GM19467 (cell line): ENCODE data around the gene NSFL1C.

Source experiments
- ATAC-seq: cut with Tn5 transposase; IDR thresholded peaks from one replicate; pipeline ENCODE4 v1.9.1; 2021; ENCODE audit warnings: mild to moderate bottlenecking, moderate library complexity; ENCODE audit not compliant: unreplicated experiment

NSFL1C gene

DNA sequence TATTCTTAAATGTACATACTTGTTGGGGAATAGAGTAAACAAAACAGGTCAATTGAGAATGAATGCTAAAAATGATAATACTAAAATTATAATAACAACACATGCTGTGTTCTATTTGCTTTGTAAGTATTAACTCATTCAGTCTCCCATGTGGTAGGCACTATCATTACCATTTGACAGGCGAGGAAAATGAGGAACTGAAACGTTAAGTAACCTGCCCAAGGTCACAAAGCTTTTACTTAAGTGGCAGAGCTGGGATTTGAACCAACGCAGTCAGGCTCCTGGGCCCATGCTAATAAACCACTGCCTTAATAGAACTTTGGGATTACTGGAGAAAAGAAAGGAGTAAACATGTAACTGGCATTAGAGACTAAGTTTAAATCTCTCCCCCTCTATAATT is 3.8 kb downstream of the NSFL1C start:
- no peak for ATAC-seq

DNA sequence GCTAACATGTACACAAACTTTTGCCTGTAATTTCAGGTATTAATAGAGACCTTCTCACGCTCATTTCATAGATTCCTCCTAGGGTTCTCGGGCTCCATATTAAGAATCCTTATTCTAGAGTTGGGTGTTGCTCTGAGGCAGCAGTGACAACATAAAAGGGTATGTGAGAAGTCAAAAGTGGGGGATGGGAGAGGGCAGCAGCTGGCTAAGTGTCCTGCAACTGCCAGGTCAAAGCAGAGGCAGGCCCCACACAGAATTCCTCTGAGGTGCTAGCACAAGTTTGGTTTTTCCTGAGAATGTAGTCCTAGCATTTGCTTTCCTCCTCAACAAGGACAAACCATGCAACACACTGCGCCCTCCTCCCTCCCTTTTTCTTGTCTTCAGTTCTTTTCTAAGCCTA is 4.6 kb downstream of the NSFL1C start:
- no peak for ATAC-seq

DNA sequence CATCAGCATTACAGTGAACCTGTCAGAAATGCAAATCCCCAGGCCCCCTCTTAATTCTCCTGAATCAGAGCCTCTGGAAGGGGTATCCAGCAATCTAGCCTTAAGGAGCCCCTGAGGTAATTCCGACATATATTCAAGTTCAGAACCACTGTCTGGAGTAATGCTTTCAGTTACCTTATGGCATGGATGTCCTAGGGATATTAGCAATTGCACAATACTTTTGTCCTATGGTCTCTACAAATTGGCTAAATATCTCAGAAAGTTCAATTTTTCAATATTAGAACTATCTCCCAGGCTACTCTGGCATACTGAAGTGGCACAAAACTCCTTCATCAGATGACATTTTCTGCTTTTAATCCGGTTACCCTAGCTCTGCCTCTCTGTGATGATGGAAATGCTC is 6.4 kb downstream of the NSFL1C start:
- ATAC-seq: no peak

DNA sequence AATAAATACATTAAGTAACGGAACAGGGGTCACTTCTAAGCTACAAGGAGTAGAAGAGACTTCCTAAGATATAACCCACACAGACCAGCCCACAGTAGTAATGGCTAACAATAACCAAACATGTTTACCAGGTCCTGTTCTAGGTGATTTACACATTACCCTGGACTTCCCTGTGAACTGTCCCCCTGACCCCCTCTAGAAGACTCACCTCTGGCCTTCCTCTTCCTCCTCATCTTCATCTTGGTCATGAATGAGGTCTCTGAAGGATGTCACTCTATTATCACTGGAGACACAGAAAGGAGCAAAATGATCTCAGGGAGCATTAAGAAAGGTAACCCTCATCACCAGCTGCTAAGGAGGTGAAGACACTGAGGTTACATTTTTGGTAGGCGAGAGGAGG is 8.7 kb downstream of the NSFL1C start:
- no peak for ATAC-seq

DNA sequence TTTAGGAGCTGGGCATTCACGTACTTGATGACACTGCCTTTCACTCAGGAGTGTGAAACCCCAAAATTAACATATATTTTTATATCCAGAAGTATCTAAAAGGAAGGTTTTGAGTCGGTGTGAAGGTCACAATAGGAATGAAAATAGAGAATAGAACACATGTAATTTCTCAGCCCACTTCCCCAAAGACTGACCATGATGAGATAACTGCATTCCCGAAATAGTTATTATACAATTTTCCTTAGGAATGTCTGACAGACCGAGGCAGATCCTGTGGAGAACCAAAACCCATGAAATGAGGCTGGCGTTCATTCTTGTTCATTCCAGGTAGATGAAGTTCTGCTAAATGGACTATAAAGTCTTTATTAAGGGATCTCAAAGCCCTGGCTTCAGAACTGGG is 10.3 kb downstream of the NSFL1C start:
- no peak for ATAC-seq

- no peak for ATAC-seq
Observed at GRCh38 chr20:1450926-1451491, 15.6 kb downstream of the NSFL1C start.

DNA sequence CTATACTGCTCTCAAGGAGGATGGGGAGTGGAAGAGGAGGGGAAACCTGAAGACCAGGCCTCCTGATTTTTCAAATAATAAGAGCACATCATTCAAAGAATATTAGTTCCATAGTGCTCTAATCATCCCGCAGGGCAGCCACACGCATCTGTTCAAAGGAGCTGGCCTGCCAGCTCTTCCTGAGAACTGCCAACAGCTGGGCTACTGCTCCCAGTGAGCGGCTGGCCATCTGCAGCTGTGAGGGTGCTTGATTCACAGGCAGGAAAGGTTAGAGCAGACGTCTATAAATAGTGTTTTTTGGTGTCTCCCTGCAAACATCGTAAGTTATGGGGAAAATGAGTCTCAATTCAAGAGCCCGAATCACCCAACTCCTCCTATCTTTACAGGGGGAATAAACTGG is 17.3 kb downstream of the NSFL1C start:
- no peak for ATAC-seq

GRCh38 chr20:1448081-1448620 is 18.5 kb downstream of the NSFL1C start:
- no peak for ATAC-seq

- no peak for ATAC-seq
Observed at GRCh38 chr20:1446536-1446935, 20.1 kb downstream of the NSFL1C start.

DNA sequence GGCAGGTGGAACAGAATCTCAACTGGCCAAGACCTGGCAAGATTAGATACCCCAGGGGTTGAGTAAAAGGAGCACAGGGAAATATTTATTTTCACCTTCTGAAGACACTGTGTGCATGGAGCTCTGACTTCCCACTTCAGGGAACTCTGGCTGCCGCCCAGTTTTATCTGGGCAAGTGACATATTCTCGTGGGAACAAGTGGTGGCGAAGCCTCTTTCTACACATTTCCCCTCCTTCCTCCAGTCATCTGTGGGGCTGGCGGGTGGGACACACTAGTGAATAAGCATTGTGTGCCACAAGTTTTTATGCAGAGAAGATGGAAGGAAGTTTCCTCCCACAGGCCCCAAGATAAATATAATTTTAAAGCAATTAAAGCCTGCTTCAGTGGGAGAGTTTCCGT is 23.6 kb downstream of the NSFL1C start:
- no peak for ATAC-seq

- no peak for ATAC-seq
Observed at GRCh38 chr20:1442304-1442703, 24.3 kb downstream of the NSFL1C start.

DNA sequence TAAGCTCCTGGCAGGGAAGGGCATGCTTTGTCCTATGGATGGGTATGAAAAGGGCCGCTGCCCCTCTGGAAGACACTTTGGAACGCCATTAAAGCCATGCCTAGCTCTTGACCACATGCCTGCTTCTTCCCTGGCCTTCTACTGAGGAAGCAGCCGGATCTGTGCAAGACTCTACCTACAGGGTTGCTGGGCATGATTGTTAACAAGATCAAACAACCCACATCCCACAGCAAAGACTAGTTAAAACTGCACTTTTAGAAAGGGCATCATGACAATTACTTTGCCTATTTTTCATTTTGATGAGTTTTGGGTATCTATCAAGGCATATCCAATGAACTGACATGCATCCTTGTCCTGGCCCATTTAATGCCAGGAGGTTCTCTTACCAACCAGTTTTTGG is 25.5 kb downstream of the NSFL1C start:
- ATAC-seq: no peak

- ATAC-seq: no peak
Observed at GRCh38 chr20:1440024-1440423, 26.6 kb downstream of the NSFL1C start.

GRCh38 chr20:1438361-1438760 is 28.3 kb downstream of the NSFL1C start:
- ATAC-seq: no peak

- ATAC-seq: no peak
Observed at GRCh38 chr20:1437235-1437904, 29.3 kb downstream of the NSFL1C start.

- ATAC-seq: no peak
Observed at GRCh38 chr20:1436263-1436662, 30.4 kb downstream of the NSFL1C start.

- ATAC-seq: no peak
Observed at GRCh38 chr20:1435337-1435699, 31.3 kb downstream of the NSFL1C start.

DNA sequence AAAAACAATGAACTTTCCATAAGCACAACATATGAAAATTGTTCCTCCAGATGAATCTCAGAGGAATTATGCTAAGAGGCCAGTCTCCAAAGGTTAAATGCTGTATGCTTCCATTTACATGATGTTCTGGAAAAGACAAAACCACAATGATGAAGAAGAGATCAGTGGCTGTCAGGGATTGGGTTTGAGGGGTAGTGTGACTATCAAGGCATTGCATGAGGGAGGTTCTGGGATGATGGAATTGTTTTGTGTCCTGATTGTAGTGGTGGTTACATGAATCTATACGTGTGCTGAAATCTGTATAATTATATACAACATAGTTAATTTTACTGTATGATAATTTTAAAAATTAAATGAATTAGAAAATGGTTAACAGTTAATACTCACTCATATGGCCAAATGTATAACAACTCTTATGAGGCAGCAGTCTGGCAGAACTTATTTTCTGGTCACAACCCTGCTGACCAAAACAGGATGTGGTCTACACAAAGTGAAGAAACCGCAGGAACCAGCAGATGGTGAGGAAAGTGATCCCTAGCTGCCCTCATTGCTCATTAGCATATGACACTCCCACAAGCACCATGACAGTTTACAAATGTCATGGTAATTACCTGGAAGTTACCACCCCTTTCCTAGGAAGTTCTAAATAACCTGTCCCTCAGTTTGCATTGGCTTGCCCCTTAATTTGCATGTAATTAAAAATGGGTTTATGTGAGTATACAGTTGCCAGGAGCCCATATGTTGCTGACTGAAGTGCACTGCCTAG is 31.9 kb downstream of the NSFL1C start:
- ATAC-seq: peak; percentile 85

DNA sequence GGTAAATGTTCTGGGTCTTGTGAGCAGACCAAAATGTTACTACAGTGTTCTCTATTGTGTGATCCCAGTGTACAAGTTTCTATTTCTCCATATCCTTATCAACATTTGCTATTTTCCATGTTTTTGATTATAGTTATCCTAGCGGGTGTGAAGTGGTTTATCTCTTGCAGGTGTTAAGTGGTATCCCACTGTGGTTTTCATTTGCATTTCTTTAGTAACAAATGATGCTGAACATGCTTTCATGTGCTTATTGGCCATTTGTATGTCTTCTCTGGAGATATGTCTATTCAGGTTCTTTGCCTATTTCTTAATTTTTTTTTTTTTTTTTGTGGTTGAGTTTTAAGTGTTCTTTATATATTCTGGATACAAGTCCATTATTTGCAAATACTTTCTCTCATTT is 35.5 kb downstream of the NSFL1C start:
- ATAC-seq: no peak

- ATAC-seq: no peak
Observed at GRCh38 chr20:1430004-1430451, 36.6 kb downstream of the NSFL1C start.

DNA sequence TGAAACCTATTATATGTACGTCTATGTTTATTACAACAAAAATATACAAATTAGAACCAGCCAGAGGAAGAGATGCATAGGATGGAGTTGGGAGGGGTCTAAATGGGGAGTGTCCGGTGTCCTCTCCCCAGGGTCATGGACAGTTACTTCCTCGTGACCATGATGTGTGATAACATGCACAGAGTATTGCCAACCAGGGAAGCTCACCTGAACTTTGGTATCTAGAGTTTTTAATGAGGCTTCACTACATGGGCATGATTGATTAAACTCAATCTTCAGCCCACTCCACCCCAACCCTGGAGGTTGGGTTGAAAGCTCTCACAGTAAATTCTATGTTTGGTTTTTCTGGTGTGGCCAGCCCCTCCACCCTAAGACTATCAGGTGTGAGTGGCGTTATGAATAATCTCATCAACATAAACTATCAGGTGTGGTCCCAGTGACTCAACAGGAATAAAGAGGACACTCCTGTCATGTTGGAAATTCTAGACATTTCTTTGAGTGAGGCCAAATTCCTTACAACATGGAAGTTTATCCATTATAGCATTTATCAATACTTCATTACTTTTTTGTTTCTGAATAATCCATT is 37.4 kb downstream of the NSFL1C start:
- no peak for ATAC-seq
